H1 (cell line): Measurements from ENCODE around the gene C19orf25.

Experiments
- BCL11A ChIP-seq, 2 experiments: IDR thresholded peaks; one replicate each; pipeline ENCODE4 v1.6.1; 2011; ENCODE audit warnings: low read depth in 2 of 2, low read length in 2 of 2, mild to moderate bottlenecking in 2 of 2
- EP300 ChIP-seq, 2 experiments: IDR thresholded peaks; 1 replicate in 1 of 2; 2 replicates in 1 of 2; pipeline ENCODE4 v1.6.1; 2011 to 2012; ENCODE audit warnings: low read depth in 2 of 2, low read length in 2 of 2, mild to moderate bottlenecking in 2 of 2, borderline replicate concordance in 1 of 2, inconsistent platforms in 1 of 2, moderate library complexity in 1 of 2
- JUND ChIP-seq: IDR thresholded peaks from 2 replicates; pipeline ENCODE4 v1.6.1; 2011; ENCODE audit warnings: mild to moderate bottlenecking, improper control_type of control experiment, low read length
- KDM5A ChIP-seq: fragments of 200-600 bp; IDR thresholded peaks from 2 replicates; pipeline ENCODE4 v1.7.1; 2012; ENCODE audit warnings: mild to moderate bottlenecking, low read length, inconsistent platforms, mixed read lengths
- POLR2A ChIP-seq, 2 experiments: IDR thresholded peaks; 1 replicate in 1 of 2; 2 replicates in 1 of 2; pipeline ENCODE4 v1.6.1; 2011; ENCODE audit warnings: low read depth in 2 of 2, low read length in 2 of 2, mild to moderate bottlenecking in 2 of 2; ENCODE audit errors: control extremely low read depth in 1 of 2
- RBBP5 ChIP-seq: IDR thresholded peaks from 2 replicates; pipeline ENCODE4 v1.7.1; 2012; ENCODE audit warnings: low read depth, mild to moderate bottlenecking, inconsistent platforms, low read length, moderate library complexity, borderline replicate concordance
- RFX5 ChIP-seq: IDR thresholded peaks from 2 replicates; pipeline ENCODE4 v1.6.1; 2011; ENCODE audit warnings: low read depth, low read length, improper control_type of control experiment, borderline replicate concordance
- SP1 ChIP-seq: IDR thresholded peaks from 2 replicates; pipeline ENCODE4 v1.6.1; 2011; ENCODE audit warnings: low read depth, low read length
- TAF1 ChIP-seq: IDR thresholded peaks from 2 replicates; pipeline ENCODE4 v1.6.1; 2011; ENCODE audit warnings: mild to moderate bottlenecking, low read depth, low read length
- YY1 ChIP-seq: IDR thresholded peaks from 2 replicates; pipeline ENCODE4 v1.6.1; 2011; ENCODE audit warnings: low read depth, mild to moderate bottlenecking, low read length
- TF ChIP-seq, protein P1 (sequence below): fragments of 300-600 bp; sonication (generic); IDR thresholded peaks from 2 replicates; pipeline ENCODE4 v1.7.1; 2012; ENCODE audit warnings: low read length, moderate library complexity, mild to moderate bottlenecking, inconsistent platforms; ENCODE audit not compliant: insufficient replicate concordance
- TF ChIP-seq, protein P2 (sequence below), 3 experiments: IDR thresholded peaks; 1 replicate in 2 of 3; 2 replicates in 1 of 3; pipeline versions ENCODE4 v1.5.1 to v1.6.1; 2011; ENCODE audit warnings: low read length in 3 of 3, mild to moderate bottlenecking in 3 of 3, inconsistent platforms in 2 of 3, low read depth in 1 of 3, moderate library complexity in 1 of 3; ENCODE audit not compliant: insufficient read depth in 1 of 3; ENCODE audit errors: control extremely low read depth in 1 of 3

DNA sequence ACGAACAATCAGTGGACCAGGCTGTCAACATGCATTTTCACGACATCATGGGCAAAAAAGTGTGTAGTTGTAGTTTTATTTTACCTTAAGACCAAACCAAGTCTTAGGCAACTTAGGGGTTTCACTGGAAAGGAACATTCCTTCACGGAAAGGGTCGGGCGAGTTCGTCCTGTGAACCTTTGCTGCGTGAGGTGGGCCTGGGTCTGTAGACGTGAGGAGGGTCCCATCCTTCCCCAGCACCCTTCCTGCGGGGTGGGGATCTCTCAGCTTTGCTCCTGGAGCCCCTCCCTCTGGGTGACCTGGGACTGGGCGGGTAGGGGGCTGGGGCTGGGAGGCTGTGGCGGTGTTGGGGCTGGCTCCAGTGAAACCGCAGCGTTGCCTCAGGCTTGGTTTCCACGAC, 53.1 kb downstream of the C19orf25 start:
- TF ChIP-seq, protein P1, sequence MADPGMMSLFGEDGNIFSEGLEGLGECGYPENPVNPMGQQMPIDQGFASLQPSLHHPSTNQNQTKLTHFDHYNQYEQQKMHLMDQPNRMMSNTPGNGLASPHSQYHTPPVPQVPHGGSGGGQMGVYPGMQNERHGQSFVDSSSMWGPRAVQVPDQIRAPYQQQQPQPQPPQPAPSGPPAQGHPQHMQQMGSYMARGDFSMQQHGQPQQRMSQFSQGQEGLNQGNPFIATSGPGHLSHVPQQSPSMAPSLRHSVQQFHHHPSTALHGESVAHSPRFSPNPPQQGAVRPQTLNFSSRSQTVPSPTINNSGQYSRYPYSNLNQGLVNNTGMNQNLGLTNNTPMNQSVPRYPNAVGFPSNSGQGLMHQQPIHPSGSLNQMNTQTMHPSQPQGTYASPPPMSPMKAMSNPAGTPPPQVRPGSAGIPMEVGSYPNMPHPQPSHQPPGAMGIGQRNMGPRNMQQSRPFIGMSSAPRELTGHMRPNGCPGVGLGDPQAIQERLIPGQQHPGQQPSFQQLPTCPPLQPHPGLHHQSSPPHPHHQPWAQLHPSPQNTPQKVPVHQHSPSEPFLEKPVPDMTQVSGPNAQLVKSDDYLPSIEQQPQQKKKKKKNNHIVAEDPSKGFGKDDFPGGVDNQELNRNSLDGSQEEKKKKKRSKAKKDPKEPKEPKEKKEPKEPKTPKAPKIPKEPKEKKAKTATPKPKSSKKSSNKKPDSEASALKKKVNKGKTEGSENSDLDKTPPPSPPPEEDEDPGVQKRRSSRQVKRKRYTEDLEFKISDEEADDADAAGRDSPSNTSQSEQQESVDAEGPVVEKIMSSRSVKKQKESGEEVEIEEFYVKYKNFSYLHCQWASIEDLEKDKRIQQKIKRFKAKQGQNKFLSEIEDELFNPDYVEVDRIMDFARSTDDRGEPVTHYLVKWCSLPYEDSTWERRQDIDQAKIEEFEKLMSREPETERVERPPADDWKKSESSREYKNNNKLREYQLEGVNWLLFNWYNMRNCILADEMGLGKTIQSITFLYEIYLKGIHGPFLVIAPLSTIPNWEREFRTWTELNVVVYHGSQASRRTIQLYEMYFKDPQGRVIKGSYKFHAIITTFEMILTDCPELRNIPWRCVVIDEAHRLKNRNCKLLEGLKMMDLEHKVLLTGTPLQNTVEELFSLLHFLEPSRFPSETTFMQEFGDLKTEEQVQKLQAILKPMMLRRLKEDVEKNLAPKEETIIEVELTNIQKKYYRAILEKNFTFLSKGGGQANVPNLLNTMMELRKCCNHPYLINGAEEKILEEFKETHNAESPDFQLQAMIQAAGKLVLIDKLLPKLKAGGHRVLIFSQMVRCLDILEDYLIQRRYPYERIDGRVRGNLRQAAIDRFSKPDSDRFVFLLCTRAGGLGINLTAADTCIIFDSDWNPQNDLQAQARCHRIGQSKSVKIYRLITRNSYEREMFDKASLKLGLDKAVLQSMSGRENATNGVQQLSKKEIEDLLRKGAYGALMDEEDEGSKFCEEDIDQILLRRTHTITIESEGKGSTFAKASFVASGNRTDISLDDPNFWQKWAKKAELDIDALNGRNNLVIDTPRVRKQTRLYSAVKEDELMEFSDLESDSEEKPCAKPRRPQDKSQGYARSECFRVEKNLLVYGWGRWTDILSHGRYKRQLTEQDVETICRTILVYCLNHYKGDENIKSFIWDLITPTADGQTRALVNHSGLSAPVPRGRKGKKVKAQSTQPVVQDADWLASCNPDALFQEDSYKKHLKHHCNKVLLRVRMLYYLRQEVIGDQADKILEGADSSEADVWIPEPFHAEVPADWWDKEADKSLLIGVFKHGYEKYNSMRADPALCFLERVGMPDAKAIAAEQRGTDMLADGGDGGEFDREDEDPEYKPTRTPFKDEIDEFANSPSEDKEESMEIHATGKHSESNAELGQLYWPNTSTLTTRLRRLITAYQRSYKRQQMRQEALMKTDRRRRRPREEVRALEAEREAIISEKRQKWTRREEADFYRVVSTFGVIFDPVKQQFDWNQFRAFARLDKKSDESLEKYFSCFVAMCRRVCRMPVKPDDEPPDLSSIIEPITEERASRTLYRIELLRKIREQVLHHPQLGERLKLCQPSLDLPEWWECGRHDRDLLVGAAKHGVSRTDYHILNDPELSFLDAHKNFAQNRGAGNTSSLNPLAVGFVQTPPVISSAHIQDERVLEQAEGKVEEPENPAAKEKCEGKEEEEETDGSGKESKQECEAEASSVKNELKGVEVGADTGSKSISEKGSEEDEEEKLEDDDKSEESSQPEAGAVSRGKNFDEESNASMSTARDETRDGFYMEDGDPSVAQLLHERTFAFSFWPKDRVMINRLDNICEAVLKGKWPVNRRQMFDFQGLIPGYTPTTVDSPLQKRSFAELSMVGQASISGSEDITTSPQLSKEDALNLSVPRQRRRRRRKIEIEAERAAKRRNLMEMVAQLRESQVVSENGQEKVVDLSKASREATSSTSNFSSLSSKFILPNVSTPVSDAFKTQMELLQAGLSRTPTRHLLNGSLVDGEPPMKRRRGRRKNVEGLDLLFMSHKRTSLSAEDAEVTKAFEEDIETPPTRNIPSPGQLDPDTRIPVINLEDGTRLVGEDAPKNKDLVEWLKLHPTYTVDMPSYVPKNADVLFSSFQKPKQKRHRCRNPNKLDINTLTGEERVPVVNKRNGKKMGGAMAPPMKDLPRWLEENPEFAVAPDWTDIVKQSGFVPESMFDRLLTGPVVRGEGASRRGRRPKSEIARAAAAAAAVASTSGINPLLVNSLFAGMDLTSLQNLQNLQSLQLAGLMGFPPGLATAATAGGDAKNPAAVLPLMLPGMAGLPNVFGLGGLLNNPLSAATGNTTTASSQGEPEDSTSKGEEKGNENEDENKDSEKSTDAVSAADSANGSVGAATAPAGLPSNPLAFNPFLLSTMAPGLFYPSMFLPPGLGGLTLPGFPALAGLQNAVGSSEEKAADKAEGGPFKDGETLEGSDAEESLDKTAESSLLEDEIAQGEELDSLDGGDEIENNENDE = no peak
- TF ChIP-seq SP1 (no peak), TAF1 (no peak), JUND (no peak), POLR2A (IDR thresholded peaks at IDR 0.05; ENCODE audit: control extremely low read depth in 1 of 2, low read depth in 2 of 2, low read length in 2 of 2) (no peak), RBBP5 (no peak), YY1 (no peak), BCL11A (IDR thresholded peaks at IDR 0.05; ENCODE audit: low read depth in 2 of 2, low read length in 2 of 2) (no peak), EP300 (IDR thresholded peaks at IDR 0.05; ENCODE audit: borderline replicate concordance in 1 of 2, low read depth in 2 of 2, low read length in 2 of 2) (no peak), KDM5A (no peak), RFX5 (no peak)
- TF ChIP-seq, protein P2, sequence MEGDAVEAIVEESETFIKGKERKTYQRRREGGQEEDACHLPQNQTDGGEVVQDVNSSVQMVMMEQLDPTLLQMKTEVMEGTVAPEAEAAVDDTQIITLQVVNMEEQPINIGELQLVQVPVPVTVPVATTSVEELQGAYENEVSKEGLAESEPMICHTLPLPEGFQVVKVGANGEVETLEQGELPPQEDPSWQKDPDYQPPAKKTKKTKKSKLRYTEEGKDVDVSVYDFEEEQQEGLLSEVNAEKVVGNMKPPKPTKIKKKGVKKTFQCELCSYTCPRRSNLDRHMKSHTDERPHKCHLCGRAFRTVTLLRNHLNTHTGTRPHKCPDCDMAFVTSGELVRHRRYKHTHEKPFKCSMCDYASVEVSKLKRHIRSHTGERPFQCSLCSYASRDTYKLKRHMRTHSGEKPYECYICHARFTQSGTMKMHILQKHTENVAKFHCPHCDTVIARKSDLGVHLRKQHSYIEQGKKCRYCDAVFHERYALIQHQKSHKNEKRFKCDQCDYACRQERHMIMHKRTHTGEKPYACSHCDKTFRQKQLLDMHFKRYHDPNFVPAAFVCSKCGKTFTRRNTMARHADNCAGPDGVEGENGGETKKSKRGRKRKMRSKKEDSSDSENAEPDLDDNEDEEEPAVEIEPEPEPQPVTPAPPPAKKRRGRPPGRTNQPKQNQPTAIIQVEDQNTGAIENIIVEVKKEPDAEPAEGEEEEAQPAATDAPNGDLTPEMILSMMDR (IDR thresholded peaks at IDR 0.05; ENCODE audit: control extremely low read depth in 1 of 3, insufficient read depth in 1 of 3, low read depth in 1 of 3, low read length in 3 of 3) = no peak
